GM12865 (cell line): Measurements from ENCODE around the gene BATF2.
"Not testable (repeated sequence)": the region's sequence is repeated elsewhere in the genome, so short reads cannot be mapped to it uniquely, and the experiment has no call there.

Experiments used
- DNase-seq: peaks from one replicate; pipeline ENCODE4 v3.0.0; 2010; ENCODE audit warnings: low read depth
- H3K4me3 ChIP-seq: 2 replicates; pipeline ENCODE4 v1.5.1; 2011; ENCODE audit warnings: mild to moderate bottlenecking, low read depth, low read length, control low read depth
- TF ChIP-seq, protein P1 (sequence below): IDR thresholded peaks from 2 replicates; pipeline ENCODE4 v1.5.1; 2011; ENCODE audit warnings: low read length, control low read depth, low read depth, inconsistent platforms; ENCODE audit not compliant: insufficient read depth; ENCODE audit errors: missing control alignments

Gene BATF2

GRCh38 chr11:64987998-64988854 is 8.5 kb downstream of the BATF2 start:
- TF ChIP-seq, protein P1, sequence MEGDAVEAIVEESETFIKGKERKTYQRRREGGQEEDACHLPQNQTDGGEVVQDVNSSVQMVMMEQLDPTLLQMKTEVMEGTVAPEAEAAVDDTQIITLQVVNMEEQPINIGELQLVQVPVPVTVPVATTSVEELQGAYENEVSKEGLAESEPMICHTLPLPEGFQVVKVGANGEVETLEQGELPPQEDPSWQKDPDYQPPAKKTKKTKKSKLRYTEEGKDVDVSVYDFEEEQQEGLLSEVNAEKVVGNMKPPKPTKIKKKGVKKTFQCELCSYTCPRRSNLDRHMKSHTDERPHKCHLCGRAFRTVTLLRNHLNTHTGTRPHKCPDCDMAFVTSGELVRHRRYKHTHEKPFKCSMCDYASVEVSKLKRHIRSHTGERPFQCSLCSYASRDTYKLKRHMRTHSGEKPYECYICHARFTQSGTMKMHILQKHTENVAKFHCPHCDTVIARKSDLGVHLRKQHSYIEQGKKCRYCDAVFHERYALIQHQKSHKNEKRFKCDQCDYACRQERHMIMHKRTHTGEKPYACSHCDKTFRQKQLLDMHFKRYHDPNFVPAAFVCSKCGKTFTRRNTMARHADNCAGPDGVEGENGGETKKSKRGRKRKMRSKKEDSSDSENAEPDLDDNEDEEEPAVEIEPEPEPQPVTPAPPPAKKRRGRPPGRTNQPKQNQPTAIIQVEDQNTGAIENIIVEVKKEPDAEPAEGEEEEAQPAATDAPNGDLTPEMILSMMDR = no peak
- no peak overlapping the region for H3K4me3 ChIP-seq
- no peak for DNase-seq

DNA sequence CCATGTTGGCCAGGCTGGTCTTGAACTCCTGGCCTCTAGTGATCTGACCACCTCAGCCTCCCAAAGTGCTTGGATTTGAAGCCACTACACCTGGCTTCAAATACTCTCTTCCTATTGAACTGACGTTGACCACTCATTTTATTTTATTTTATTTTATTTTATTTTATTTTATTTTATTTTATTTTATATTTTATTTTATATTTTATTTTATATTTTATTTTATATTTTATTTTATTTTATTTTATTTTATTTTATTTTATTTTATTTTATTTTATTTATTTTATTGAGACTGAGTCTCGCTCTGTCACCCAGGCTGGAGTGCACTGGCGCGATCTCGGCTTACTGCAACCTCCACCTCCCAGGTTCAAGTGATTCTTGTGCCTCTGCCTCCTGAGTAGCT is 13.4 kb downstream of the BATF2 start:
- not testable (repeated sequence) for H3K4me3 ChIP-seq, DNase-seq

GRCh38 chr11:64976651-64977050 is 20.1 kb downstream of the BATF2 start:
- DNase-seq = no peak
- TF ChIP-seq, protein P1 = no peak

DNA sequence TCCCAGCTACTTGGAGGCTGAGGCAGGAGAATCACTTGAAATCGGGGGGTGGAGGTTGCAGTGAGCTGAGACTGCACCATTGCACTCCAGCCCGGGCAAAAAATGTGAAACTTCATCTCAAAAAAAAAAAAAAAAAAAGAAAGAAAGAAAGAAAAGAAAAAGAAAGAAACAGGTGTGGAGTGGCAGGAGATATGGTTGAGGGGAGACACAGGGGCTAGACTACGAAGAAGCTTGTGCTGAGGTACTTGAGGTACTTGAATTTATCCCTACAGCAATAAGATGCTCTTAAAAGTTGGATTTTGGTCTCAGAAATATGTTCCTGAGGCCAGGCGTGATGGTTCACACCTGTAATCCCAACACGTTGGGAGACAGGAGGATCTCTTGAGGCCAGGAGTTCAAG is 22.6 kb downstream of the BATF2 start:
- TF ChIP-seq, protein P1 = no peak
- no peak overlapping the region for H3K4me3 ChIP-seq
- peak; percentile 18 for DNase-seq

More at GRCh38 chr11:64976651-64977050, 20.1 kb downstream of the BATF2 start:
- no peak overlapping the region for H3K4me3 ChIP-seq

- peak; percentile 96 for DNase-seq
- TF ChIP-seq, protein P1 = no peak
- H3K4me3 ChIP-seq = peak within 1 kb of the TSS; percentile 67
These were observed 25.1 kb downstream of the BATF2 start, which contains the start of gene MAJIN for GRCh38 chr11:64971421-64972233. Gene MAJIN, minus strand, starts transcription at chr11:64972108. Its CDS starts 12,703 bp downstream, at chr11:64959405.

GRCh38 chr11:64970731-64971151 is 26.0 kb downstream of the BATF2 start:
- DNase-seq = peak; percentile 17
- no peak overlapping the region for H3K4me3 ChIP-seq
- TF ChIP-seq, protein P1 = no peak

- TF ChIP-seq, protein P1 = no peak
- no peak for DNase-seq
- no peak overlapping the region for H3K4me3 ChIP-seq
These were observed 27.6 kb downstream of the BATF2 start for GRCh38 chr11:64969209-64969608.
